Type B pancreatic cell (in vitro differentiated cells): ENCODE results near the gene STUM. TPM values are rescaled to one million over a fixed set of nuclear protein-coding genes. Genes with fewer than 3 reads are reported as not detected.

Experiments
- DNase-seq: peaks from one replicate; pipeline ENCODE4 v3.0.0; 2021; ENCODE audit warnings: mixed read lengths; ENCODE audit not compliant: unreplicated experiment; ENCODE audit errors: extremely low spot score
- H3K27ac Mint-ChIP-seq: 2 replicates; pipeline ENCODE4 v1.8.0; 2021; ENCODE audit warnings: mild to moderate bottlenecking, mixed read lengths
- H3K27me3 Mint-ChIP-seq: 2 replicates; pipeline ENCODE4 v1.8.0; 2021; ENCODE audit warnings: mixed read lengths
- H3K36me3 Mint-ChIP-seq: 2 replicates; pipeline ENCODE4 v1.8.0; 2021; ENCODE audit warnings: mixed read lengths
- H3K4me1 Mint-ChIP-seq: one replicate; pipeline ENCODE4 v1.8.0; 2021; ENCODE audit warnings: mixed read lengths; ENCODE audit not compliant: unreplicated experiment
- H3K4me3 Mint-ChIP-seq: 2 replicates; pipeline ENCODE4 v1.8.0; 2021; ENCODE audit warnings: mild to moderate bottlenecking, mixed read lengths
- H3K9me3 Mint-ChIP-seq: 2 replicates; pipeline ENCODE4 v1.8.0; 2021; ENCODE audit warnings: mixed read lengths
- CTCF ChIP-seq: fragments of 200-600 bp; sonication (generic); conservative IDR thresholded peaks from 2 replicates; pipeline ENCODE4 v1.5.0; 2021; ENCODE audit warnings: antibody characterized with exemption, mild to moderate bottlenecking
- total RNA-seq: library from RNA; stranded (reverse); gene quantifications from 2 replicates; pipeline ENCODE4 v1.2.1, GENCODE V29; 2021; ENCODE audit warnings: low replicate concordance

Gene STUM
- total RNA-seq, 1 donor from 2014 or later, result 2.8 TPM

- no peak overlapping the region for H3K4me3 Mint-ChIP-seq
- peaks cover 12% of the 10 kb centered on the region for H3K4me1 Mint-ChIP-seq
- no peak overlapping the region for H3K27ac Mint-ChIP-seq
- H3K27me3 Mint-ChIP-seq, result peaks cover 59% of the 10 kb centered on the region
- H3K9me3 Mint-ChIP-seq, result no peaks in the 10 kb centered on the region
- no peak for DNase-seq
- TF ChIP-seq CTCF, result no peak
- no peaks in the 10 kb centered on the region for H3K36me3 Mint-ChIP-seq
Measured at GRCh38 chr1:226555092-226555491, 6.5 kb downstream of the STUM start.

- H3K4me1 Mint-ChIP-seq, result peaks cover 6% of the 10 kb centered on the region
- no peak overlapping the region for H3K4me3 Mint-ChIP-seq
- H3K36me3 Mint-ChIP-seq, result no peaks in the 10 kb centered on the region
- peaks cover 47% of the 10 kb centered on the region for H3K27me3 Mint-ChIP-seq
- no peak for DNase-seq
- TF ChIP-seq CTCF, result no peak
- peaks cover 5% of the 10 kb centered on the region for H3K9me3 Mint-ChIP-seq
- H3K27ac Mint-ChIP-seq, result no peak overlapping the region
Measured at GRCh38 chr1:226557424-226557823, 8.9 kb downstream of the STUM start.

GRCh38 chr1:226558036-226558650 lies 9.6 kb downstream of the STUM start:
- peaks cover 2% of the 10 kb centered on the region for H3K4me1 Mint-ChIP-seq
- peaks cover 40% of the 10 kb centered on the region for H3K27me3 Mint-ChIP-seq
- no peak overlapping the region for H3K27ac Mint-ChIP-seq
- H3K36me3 Mint-ChIP-seq, result no peaks in the 10 kb centered on the region
- DNase-seq, result no peak
- H3K4me3 Mint-ChIP-seq, result no peak overlapping the region
- TF ChIP-seq CTCF, result no peak
- peaks cover 5% of the 10 kb centered on the region for H3K9me3 Mint-ChIP-seq

- H3K9me3 Mint-ChIP-seq, result peaks cover 5% of the 10 kb centered on the region
- no peak for TF ChIP-seq CTCF
- no peak for DNase-seq
- H3K27ac Mint-ChIP-seq, result no peak overlapping the region
- no peaks in the 10 kb centered on the region for H3K36me3 Mint-ChIP-seq
- no peaks in the 10 kb centered on the region for H3K4me1 Mint-ChIP-seq
- no peak overlapping the region for H3K4me3 Mint-ChIP-seq
- peaks cover 23% of the 10 kb centered on the region for H3K27me3 Mint-ChIP-seq
Measured at GRCh38 chr1:226560243-226560642, 11.7 kb downstream of the STUM start.

GRCh38 chr1:226562989-226563388 lies 14.4 kb downstream of the STUM start:
- Mint-ChIP-seq H3K4me1 (no peaks in the 10 kb centered on the region), H3K4me3 (no peak overlapping the region)
- no peak for TF ChIP-seq CTCF

GRCh38 chr1:226563666-226564065 lies 15.1 kb downstream of the STUM start:
- no peaks in the 10 kb centered on the region for H3K4me1 Mint-ChIP-seq
- peaks cover 5% of the 10 kb centered on the region for H3K9me3 Mint-ChIP-seq
- no peak for TF ChIP-seq CTCF
- no peak overlapping the region for H3K27ac Mint-ChIP-seq
- peaks cover 34% of the 10 kb centered on the region for H3K27me3 Mint-ChIP-seq
- H3K36me3 Mint-ChIP-seq, result no peaks in the 10 kb centered on the region
- H3K4me3 Mint-ChIP-seq, result no peak overlapping the region
- DNase-seq, result no peak

More at GRCh38 chr1:226562989-226563388, 14.4 kb downstream of the STUM start:
- no peak for DNase-seq
- H3K27ac Mint-ChIP-seq, result no peak overlapping the region
- H3K27me3 Mint-ChIP-seq, result peaks cover 36% of the 10 kb centered on the region
- H3K9me3 Mint-ChIP-seq, result peaks cover 5% of the 10 kb centered on the region
- H3K36me3 Mint-ChIP-seq, result no peaks in the 10 kb centered on the region
